Skin of body (tissue), 2 donors: ENCODE measurements around the gene NPAS3. TPM values are rescaled to one million over a fixed set of nuclear protein-coding genes. Genes with fewer than 3 reads are reported as not detected.

Source experiments
- DNase-seq: peaks from one replicate; lab custom pipeline; 2025; lab: John Stamatoyannopoulos, UW
- total RNA-seq: library from RNA; depleted of rRNA; stranded (reverse); fragments of >200 nt; gene quantifications from one replicate; pipeline ENCODE4 v1.2.3, GENCODE V29; 2014

Gene NPAS3
- total RNA-seq, 1 donor from 2014 or later = 3.8 TPM

- DNase-seq = no peak
These were observed 603.9 kb downstream of the NPAS3 start for GRCh38 chr14:33542338-33543287.

- DNase-seq = no peak
These were observed 607.0 kb downstream of the NPAS3 start for GRCh38 chr14:33545696-33546095.

- DNase-seq = no peak
These were observed 609.9 kb downstream of the NPAS3 start for GRCh38 chr14:33548606-33549005.

DNA sequence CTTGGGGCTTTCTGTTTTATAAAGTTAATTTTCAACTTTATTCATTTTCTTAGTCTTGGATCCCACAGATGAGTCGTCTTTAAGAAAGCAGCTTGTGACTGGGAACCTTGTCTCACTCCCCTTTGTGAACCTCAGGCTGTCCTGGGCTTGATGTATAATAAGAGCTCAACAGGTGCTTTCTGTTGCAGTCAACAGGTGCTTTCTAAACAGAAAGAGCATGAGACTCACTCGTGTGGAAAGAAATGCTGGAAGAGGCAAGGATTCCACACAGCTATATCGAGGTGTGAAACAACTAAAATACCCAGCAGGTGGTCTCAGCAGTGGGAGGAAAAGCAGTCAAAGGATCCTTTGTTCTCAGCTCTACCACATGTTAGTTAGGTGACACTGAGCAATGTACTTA, 613.3 kb downstream of the NPAS3 start:
- no peak for DNase-seq

DNA sequence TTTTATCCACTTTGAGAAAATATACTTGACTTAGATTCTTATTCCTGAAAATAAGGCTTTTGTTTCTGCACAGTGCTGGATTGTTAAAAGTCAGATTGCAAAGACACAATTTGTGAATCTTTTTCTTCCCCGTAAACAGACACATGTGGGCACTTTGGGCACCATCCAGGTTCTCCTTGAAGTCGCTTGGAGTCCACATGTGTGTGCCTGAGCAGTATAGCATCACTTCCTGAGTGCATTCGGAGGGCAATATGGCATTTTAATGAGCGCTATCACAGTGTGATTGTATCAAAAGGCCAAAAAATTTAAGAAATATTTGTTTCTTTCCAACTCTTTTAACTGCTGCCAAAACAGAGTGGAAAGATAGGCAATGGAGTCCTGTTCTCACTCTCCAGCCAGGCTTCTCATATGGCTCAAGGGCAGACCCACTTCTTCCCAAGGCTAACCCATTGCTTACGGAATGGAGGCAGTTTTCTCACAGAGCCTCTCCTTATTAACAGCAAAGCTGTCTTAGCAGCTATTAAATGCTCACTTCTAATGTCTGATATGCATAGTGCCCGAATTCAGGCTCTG, 615.1 kb downstream of the NPAS3 start:
- no peak for DNase-seq

DNA sequence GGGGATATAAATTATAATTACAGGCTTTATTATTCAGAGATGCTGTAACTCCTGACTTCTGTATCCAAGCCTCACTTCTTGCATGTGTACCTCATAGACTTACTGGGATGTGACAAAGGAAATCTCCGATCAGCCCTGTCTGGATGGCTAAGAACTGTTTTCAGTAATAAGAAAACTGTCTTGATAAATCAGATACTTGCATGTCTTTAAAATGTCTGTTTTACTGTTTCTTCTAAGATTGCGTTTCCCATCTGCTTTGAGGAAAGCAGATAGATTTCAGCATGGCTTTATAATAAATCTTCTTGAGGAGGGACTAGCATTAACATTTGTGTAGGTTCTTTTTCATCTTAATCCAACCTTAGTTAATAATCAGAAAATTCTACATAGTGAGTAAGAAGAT, 616.3 kb downstream of the NPAS3 start:
- no peak for DNase-seq

DNA sequence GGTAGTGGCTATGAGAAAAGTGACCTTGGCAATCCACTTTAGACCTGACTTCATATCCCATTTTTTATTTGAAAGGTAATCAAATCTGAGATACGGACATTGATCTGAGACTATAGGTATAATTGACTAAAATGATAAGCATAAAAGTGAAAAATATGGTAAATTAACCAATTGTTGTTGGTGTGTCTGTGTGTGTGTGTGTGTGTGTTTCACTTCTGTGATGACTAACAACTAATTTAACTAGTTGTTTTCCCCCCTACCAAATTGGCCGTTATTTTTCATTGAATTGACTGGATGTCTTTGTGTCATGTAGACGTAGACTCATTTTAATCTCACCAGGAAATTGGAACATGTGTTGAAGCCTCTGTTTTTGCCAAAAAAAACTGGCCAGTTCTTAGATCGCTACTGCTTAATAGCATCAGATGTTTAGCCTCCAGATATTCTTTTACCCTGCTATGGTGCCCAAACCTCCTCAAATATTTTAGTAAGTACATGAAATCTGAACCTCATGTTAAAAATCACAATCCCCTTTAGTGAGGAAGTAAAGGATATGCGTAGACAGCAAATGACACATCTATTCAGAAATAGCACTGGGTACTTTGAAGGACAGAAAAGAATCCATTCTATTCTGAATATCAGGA, 617.2 kb downstream of the NPAS3 start:
- no peak for DNase-seq

GRCh38 chr14:33556382-33557121, 617.9 kb downstream of the NPAS3 start:
- no peak for DNase-seq

DNA sequence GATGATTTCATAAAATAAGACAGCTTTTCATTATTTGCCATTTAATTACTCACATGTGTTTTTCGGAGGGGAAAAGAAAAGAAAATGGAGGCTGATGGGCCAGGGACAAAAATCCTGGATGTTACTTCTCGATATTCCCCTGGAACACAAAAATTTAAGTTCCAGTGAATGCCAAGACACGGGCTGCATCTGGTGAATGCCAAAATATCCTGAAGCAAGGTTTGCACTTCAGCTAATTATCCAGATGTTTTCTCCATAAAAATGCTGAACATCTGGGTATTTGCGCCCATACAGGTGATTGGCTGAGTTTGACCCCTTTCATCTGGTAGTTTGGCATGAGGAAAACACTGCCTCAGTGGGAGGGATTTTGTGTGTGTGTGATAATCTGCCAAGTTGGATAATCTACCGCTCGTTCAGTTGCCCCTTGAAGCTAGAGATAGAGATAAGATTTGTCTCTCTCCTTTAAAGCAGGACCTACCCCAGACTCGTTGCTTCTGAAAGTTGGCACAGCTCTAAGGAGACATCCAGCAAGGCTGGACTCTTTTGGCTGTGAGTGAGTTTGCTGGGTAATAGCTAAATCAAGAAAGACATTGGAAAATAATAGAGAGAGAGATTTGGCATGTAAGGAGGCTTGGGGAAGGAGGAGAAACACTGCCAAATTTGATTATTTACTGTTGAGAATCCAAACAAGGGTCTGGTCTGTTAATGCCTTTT, 622.2 kb downstream of the NPAS3 start:
- DNase-seq = peak; percentile 56

DNA sequence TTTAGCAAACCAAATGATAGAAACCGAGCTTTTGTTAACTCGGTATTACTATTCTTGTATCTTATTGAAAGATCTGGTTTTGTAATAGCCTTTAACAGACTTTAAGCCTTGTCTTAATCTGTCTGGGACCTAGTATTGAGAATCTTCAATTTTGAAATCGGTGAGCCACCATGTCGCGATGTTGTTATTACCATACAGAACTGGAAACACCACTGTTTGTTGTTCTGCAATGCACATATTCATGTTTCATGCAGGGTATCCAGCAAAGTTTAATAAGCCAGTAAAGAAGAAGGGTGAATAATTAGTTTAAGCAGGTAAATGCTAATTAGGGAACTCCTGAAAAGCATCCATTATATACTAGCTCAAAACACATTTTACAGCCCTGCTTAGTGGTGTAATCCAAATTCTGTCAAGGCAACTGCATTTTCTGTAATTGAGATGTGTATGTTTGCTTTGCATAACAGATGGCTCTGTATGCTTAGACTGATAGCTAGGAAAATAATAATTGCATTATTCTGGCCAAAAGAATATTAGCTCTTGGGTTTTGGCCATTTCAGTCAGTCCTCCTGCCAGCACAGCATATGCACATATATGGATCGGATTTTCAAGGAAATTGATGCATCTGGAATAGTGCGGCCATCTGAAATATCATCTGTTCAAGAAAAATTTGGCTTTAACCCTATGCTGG, 623.0 kb downstream of the NPAS3 start:
- peak; percentile 83 for DNase-seq

DNA sequence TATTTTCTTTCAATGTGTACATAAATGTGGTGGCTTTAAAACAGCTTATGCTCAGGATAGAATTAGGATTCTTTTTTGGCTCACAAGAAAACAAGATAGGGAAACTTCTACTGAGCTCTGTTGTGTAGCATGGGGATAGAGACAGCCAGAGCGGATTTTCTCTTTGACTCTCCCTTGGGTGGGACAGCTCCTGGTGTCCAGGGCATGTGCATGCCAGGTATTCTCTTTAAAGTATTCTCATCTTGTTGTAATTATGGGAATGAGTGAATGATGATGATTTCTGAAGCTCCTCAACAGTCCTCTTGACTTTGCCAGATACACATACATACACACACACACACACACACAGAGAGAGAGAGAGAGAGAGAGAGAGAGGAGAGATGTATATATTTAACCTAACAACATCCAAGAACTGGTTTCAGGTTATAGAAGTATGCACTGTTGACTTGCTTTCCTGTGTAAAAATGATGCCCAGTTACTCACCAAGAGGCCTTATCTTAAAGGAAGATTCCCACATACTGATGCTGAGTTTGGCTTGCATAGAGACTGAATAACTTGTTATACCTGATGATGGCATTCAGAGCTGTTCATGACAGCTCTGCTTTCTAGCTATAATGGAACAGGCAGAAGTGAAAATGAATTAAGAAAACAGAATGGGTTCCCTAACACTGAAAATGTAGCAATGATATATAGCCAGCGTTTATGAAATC, 624.7 kb downstream of the NPAS3 start:
- peak; percentile 82 for DNase-seq

DNA sequence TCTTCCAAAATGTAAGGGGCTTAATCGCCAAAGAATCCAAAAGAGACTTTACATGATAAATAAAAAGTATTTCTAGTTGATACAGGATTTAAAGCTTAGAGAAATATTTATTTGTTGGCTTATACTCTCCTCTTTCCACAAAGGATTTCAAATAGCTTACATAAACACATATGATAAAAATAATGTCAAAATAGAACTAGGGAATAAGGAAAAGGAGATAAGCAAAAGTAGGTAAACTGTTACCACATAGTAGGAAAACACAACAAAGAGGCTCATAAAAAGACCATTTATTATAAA, 625.2 kb downstream of the NPAS3 start:
- DNase-seq = peak; percentile 82

DNA sequence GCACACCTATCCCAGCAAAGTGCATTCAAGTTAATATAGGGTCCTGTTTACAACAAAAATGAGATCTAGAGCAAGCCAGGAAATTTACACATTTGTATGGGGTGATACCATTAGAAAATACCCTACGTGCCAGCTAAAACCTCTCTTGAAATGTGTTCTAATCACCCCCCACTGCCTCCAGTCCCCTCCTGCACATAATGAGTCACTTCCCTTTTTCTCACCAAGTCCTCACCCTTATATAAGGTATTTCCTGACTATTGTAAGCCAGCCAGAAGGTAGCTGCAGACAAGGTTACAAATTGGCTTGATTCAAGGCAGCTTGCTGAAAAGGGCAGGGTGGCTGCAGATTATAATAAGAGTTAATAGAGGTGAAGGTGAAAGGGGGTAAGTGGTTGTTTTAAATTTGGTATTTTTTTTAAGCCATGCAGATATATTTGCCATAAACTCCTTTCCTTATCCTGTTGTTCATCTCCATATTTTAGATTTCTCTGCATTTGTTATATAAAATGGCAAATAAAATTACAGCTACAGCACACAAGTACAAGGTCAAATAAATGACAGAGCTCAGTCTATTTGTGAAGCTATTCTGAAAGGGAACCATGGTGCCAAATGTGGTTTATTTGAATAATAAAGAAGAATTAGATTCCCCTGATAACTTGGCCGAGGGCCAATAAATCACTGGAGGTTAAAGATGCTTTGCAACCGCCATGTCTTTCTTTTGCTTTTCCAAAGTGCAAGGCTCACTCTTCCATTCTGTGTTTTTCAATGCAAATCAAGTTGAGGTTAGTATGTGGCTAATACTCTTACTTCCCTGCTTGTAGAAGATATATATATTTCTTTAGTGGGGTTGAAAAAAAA, 626.3 kb downstream of the NPAS3 start:
- DNase-seq = peak; percentile 3

DNA sequence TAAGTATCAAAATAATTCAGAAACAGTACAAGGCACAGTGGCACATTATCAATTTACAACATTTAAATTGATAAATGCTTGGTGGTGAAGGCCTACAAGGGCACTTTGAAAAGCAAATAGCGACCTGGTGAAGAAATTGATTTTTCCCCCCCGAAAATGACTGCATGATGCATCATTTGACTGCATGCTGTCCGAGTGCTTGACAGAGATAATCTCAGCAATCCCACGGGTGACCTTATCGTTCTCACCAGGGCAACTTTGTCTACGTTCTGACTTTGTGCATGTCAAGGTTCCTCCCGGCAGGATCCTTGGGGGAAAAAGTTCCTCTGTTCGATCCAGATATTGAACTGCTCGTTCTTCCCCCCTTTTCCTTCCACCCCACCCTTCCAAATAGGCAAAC, 627.4 kb downstream of the NPAS3 start:
- no peak for DNase-seq

GRCh38 chr14:33567023-33567728, 628.5 kb downstream of the NPAS3 start:
- DNase-seq = no peak

DNA sequence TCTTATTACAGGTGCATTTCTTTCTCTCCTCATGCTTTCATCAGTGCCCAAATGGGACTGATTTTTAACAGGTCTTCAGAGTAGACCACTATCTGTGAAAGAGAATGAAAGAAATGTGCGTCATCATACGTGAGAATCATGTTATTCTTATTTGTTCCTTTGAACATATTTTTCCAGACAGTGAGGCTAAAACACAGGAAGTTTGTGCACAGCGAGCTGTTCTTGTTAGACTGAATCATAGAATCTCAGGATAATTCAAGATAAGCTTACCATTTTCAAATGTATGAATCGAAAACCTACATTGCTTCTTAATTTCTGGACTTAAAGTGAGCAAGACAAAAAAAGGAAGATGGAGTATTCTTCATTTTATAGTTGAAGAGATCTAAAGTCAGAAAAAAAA, 629.1 kb downstream of the NPAS3 start:
- DNase-seq = no peak

DNA sequence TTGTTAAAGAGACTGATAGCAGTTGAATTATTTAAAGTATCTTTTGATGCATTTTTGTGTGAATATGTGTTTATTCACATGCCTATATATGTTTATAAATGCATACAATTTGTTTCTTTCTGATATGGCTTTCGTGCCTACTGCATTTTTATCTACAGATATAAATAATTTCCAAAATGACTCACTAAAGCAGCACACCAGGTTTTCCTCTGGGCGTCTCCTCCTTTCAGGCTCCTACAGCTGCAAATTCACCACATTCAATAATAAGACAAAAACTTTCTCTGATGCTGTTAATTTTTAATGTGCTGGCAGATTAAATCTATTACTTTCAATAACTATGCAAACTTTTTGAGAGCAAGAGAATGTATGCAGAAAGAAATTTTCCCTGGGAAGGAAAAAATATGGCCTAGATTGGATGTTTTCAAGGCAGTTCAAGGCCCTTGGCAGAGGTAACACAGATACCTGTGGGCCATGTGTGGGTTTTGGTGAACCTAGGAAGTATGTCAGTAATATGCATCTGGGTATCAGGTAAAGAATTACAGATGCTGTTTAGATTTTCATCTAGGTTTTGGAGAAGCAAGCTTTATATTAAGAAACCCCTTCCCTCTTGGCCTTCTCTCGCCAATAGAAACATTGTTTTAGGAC, 630.4 kb downstream of the NPAS3 start:
- DNase-seq = no peak
